GM12864 (cell line): Measurements from ENCODE around the gene UGDH.
"Not testable (repeated sequence)": the region's sequence is repeated elsewhere in the genome, so short reads cannot be mapped to it uniquely, and the experiment has no call there.

ENCODE experiments used
- DNase-seq: peaks from one replicate; pipeline ENCODE4 v3.0.0-alpha.2; 2011; ENCODE audit warnings: low read depth
- H3K4me3 ChIP-seq: 2 replicates; pipeline ENCODE4 v1.5.1; 2011; ENCODE audit warnings: mild to moderate bottlenecking, low read depth, low read length, control low read depth
- TF ChIP-seq, protein P1 (sequence below): IDR thresholded peaks from 2 replicates; pipeline ENCODE4 v1.5.1; 2011; ENCODE audit warnings: low read depth, mild to moderate bottlenecking, moderate library complexity, low read length, control low read depth, inconsistent platforms; ENCODE audit errors: missing control alignments

UGDH gene

DNA sequence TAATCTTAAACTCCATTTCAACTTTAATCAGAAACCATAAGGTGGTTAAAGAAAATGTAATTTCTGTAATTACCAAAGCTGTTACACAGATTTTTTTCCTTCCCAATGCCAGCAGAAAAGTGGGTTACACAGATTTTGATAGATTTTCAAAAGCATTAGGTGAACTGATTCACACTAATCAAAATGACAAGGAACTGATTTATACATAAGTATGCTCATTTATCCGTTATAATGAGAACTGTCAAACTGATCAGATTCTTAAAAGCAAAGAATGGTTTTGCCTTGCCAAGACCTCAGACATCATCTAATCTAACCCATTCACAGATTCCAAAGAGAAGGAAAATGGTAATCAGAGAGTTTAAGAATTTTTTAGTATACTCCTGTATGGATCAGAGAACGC lies 5.2 kb downstream of the UGDH start:
- no peak overlapping the region for H3K4me3 ChIP-seq
- TF ChIP-seq, protein P1, sequence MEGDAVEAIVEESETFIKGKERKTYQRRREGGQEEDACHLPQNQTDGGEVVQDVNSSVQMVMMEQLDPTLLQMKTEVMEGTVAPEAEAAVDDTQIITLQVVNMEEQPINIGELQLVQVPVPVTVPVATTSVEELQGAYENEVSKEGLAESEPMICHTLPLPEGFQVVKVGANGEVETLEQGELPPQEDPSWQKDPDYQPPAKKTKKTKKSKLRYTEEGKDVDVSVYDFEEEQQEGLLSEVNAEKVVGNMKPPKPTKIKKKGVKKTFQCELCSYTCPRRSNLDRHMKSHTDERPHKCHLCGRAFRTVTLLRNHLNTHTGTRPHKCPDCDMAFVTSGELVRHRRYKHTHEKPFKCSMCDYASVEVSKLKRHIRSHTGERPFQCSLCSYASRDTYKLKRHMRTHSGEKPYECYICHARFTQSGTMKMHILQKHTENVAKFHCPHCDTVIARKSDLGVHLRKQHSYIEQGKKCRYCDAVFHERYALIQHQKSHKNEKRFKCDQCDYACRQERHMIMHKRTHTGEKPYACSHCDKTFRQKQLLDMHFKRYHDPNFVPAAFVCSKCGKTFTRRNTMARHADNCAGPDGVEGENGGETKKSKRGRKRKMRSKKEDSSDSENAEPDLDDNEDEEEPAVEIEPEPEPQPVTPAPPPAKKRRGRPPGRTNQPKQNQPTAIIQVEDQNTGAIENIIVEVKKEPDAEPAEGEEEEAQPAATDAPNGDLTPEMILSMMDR = no peak
- DNase-seq = no peak

DNA sequence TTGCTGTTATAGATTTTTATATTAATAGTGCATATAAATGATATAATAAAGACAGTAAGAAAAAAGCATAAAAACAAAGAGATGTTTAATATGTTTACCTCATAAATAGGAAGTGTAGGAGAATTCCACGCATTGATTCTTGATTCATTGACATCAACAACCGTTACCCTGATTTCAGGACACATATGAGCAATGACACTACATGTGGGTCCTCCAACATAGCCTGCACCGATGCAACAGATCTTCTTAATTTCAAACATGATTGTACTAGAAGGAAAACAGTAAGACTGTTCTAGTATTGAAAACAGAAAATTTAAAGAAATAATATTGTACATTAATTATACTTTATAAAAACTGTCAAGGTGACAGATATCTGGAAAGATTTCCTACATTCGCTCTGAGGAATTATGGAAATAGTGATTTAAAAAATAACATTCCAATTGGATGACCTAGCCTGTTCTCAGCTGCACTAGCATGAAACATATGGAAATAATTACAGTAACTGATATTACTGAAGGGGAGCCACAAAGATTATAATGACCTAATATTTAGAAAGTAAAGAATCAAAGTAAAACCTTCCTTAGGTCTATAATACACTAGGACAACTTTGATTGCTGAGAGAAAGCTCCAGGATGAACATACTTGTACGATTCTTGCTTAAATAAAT lies 5.9 kb downstream of the UGDH start:
- TF ChIP-seq, protein P1 = no peak
- no peak for DNase-seq
- no peak overlapping the region for H3K4me3 ChIP-seq

DNA sequence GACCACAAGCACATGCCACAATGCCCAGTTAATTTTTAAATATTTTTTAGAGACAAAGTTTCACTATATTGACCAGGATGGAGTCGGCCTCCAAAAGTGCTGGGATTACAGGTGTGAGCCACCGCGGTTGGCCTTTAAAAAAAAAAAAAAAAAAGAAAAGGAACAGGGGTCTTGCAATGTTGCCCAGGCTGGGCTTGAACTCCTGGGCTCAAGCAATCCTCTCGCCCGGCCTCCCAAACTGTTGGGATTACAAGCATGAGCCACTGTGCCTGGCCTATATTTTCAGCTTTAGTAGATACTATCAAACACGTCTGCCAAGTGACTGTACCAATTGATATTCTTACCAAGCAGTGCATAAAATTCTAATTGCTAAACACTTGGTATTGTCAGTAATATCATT lies 8.8 kb downstream of the UGDH start:
- TF ChIP-seq, protein P1 = no peak
- H3K4me3 ChIP-seq = no peak overlapping the region
- DNase-seq = no peak

DNA sequence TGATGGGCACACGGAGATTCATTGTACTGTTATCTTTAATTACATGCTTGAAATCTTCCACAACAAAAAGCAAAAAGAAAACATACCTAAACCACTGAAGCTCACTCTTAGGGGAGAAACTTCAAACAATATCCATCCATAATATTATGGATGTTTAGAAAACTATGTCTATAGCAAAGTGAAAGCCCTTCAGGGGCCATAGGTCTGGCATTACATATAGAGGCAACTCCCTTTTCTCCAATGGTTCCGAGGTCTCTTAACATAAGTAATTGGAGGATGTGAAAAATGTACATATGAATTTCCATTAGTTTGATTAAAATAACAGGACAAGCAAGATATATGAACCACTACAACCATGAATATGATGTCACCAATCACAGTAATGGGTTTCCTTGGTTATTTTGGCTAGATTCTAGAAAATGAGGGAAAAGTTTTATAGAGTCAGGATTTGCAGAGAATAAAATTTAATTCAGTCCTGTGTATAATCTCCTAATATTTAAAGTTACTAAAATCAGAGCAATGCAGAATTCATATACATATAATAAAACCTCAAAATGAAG lies 10.8 kb downstream of the UGDH start:
- no peak for DNase-seq
- H3K4me3 ChIP-seq = no peak overlapping the region
- TF ChIP-seq, protein P1 = no peak

DNA sequence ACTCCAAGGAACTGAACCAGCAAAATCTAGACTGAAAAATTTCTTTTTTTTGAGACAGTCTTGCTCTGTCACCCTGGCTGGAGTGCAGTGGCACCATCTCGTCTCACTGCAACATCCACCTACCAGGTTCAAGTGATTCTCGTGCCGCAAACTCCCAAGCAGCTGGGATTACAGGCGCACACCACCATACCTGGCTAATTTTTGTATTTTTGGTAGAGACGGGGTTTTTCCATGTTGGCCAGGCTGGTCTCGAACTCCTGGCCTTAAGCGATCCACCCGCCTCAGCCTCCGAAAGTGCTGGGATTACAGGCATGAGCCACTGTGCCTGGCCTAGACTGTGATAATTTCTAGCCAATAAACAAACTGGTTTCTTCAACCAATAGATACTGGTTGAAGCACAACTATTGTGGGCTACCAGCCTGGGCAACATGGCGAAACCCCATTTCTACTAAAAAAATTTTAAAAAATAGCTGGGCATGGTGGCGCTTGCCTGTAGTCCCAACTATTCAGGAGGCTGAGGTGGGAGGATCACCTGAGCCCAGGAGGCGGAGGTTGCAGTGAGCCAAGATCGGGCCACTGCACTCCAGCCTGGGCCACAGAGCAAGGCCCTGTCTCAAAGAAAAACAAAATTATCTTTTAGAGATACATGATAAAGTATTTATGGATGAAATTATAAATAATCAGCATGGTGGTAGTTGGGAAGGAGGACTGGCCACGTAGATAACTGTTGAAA lies 11.4 kb downstream of the UGDH start:
- not testable (repeated sequence) for DNase-seq, H3K4me3 ChIP-seq

DNA sequence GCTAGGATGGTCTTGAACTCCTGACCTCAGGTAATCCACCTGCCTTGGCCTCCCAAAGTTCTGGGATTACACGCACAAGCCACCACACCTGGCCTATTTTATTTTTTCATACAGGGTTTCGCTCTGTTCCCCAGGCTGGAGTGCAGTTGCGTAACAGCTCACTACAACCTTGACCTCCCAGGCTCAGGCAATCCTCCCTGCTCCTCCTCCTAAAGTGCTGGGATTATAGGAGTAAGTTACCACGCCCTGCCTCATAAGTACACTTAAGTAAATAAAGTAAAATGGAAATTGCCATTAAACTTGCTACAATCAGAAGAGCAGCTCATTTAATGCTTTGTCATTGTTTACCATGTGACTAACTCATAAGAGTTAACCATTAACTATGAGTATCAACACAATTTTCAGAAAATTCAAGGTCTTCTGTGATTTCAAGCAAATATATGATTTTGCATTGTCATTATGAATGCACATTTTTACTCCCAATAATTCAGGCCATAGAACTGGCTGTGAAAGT lies 12.3 kb downstream of the UGDH start:
- TF ChIP-seq, protein P1 = no peak
- no peak overlapping the region for H3K4me3 ChIP-seq
- no peak for DNase-seq

DNA sequence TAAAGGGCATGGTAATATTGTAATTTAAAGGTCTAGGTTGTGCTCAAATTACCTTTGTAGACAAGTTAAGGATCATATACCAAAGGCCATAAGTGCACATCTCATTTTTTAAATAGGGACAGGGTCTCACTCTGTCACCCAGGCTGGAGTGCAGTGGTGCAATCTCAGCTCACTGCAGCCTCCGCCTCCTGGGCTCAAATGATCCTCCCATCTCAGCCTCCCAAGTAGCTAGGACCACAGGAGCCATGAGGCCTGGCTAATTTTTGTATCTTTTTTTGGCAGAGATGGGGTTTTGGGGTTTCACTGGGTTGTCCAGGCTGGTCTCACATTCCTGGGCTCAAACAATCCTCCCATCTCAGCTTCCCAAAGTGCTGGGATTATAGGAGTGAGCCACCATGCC lies 13.0 kb downstream of the UGDH start:
- not testable (repeated sequence) for DNase-seq, H3K4me3 ChIP-seq
